Panc1 (cell line): ENCODE results near the gene GLIPR2. TPM values are rescaled to one million over a fixed set of nuclear protein-coding genes. Genes with fewer than 3 reads are reported as not detected.

ENCODE experiments used
- ATAC-seq: fragments of 200-7000 bp; cut with Tn5 transposase; 2 replicates; pipeline ENCODE4 v1.9.1; 2020; ENCODE audit warnings: mild to moderate bottlenecking, moderate library complexity
- BruUV-seq: library from RNA; stranded (reverse); fragments of 400-500 nt; replicated peaks from 2 replicates; lab custom pipeline; 2021; lab: Mats Ljungman, UMichigan
- CTCF ChIA-PET: fragments of 300-600 bp; sonication (Branson Sonifier 250); formaldehyde crosslinking; loops from one replicate; lab custom pipeline; 2022; ENCODE audit warnings: antibody characterized with exemption; lab: Charles Lee
- POLR2A ChIA-PET: fragments of 300-600 bp; sonication (Branson Sonifier 250); formaldehyde crosslinking; loops from one replicate; lab custom pipeline; 2022; ENCODE audit warnings: antibody characterized with exemption; lab: Charles Lee
- DNase-seq: peaks from one replicate; pipeline ENCODE4 v3.0.0-alpha.2; 2010; ENCODE audit warnings: low read depth, low spot score
- H3K27ac ChIP-seq: 2 replicates; pipeline ENCODE4 v1.5.1; 2011; ENCODE audit warnings: mild to moderate bottlenecking, low read length, inconsistent platforms
- H3K27me3 ChIP-seq: fragments of 200-500 bp; sonication (Bioruptor generic); 2 replicates; pipeline ENCODE4 v1.6.0; 2014; ENCODE audit warnings: low read length, inconsistent platforms; ENCODE audit not compliant: control insufficient read depth, insufficient read depth
- H3K36me3 ChIP-seq: fragments of 200-500 bp; sonication (Bioruptor generic); 2 replicates; pipeline ENCODE4 v1.5.1; 2014; ENCODE audit warnings: inconsistent platforms, mild to moderate bottlenecking, low read length, moderate library complexity; ENCODE audit not compliant: control insufficient read depth, insufficient read depth
- H3K4me1 ChIP-seq: 2 replicates; pipeline ENCODE4 v1.5.1; 2011; ENCODE audit warnings: inconsistent platforms, mild to moderate bottlenecking, low read length, moderate library complexity; ENCODE audit not compliant: control insufficient read depth, insufficient read depth
- H3K4me3 ChIP-seq, 2 experiments: 2 replicates each; pipeline ENCODE4 v1.5.1; 2011 to 2012; ENCODE audit warnings: low read depth in 2 of 2, low read length in 2 of 2, mild to moderate bottlenecking in 2 of 2, inconsistent platforms in 1 of 2, moderate library complexity in 1 of 2
- H3K9me3 ChIP-seq: fragments of 200-500 bp; sonication (Bioruptor generic); 2 replicates; pipeline ENCODE4 v1.5.1; 2014; ENCODE audit warnings: low read depth, mild to moderate bottlenecking, inconsistent platforms, low read length, moderate library complexity; ENCODE audit not compliant: control insufficient read depth, insufficient read depth
- CTCF ChIP-seq: fragments of 450-650 bp; IDR thresholded peaks from 2 replicates; pipeline ENCODE4 v1.5.1; 2017; ENCODE audit warnings: mild to moderate bottlenecking
- POLR2AphosphoS5 ChIP-seq: IDR thresholded peaks from 2 replicates; pipeline ENCODE4 v1.6.1; 2012; ENCODE audit warnings: mild to moderate bottlenecking, low read depth, low read length, moderate library complexity
- REST ChIP-seq, 2 experiments: IDR thresholded peaks; 2 replicates each; pipeline ENCODE4 v1.6.1; 2011 to 2012; ENCODE audit warnings: low read depth in 2 of 2, control low read depth in 1 of 2, low read length in 1 of 2, mild to moderate bottlenecking in 1 of 2, moderate library complexity in 1 of 2; ENCODE audit not compliant: insufficient read depth in 1 of 2
- SIN3A ChIP-seq: IDR thresholded peaks from 2 replicates; pipeline ENCODE4 v1.6.1; 2012; ENCODE audit warnings: low read depth, mild to moderate bottlenecking, low read length, moderate library complexity, borderline replicate concordance; ENCODE audit not compliant: insufficient read depth
- TCF7L2 ChIP-seq: IDR thresholded peaks from 2 replicates; pipeline ENCODE4 v1.6.1; 2011; ENCODE audit warnings: mild to moderate bottlenecking, low read depth, low read length, inconsistent platforms
- in situ Hi-C: cut with HindIII; loops from 2 replicates; pipeline ENCODE4 v1.10.0; 2016; ENCODE audit warnings: low sequenced_read_pairs, low pct_unique_long_range_greater_than_20kb
- intact Hi-C: fragments of 100-400 bp; cut with micrococcal nuclease; formaldehyde crosslinking; loops from one replicate; pipeline ENCODE4 v1.10.0; 2022; ENCODE audit not compliant: unreplicated experiment
- total RNA-seq: library from RNA; stranded (reverse); gene quantifications from one replicate; pipeline ENCODE4 v1.2.1, GENCODE V29; 2021; ENCODE audit not compliant: unreplicated experiment

The GLIPR2 gene
- total RNA-seq, 1 experiment from 2014 or later = 4.9 TPM

DNA sequence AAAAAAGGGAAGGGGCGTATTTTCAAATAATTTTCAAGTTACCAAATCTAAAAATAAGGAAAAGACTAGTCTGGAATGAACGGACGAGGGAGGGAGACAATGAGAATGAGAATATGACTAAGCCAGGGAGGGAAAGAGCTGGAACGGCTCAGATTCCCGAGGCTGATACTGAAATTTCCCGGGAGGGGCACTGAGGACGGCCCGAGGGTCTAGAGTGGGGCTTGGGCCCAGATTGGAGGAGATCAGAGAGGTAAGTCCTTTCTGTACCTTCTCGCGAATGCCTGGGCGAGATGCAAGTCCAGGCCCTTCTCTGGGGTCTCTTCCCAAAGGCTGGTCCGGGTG is 29.3 kb downstream of the GLIPR2 start:
- intact Hi-C loops (loop anchor here (1.0 kb wide), 1 partner anchor 62 kb away; no protein-coding TSS in a partner anchor), in situ Hi-C loops (no loop called here)
- no peak for TF ChIP-seq POLR2AphosphoS5
- ChIA-PET CTCF (interaction anchor here (1.2 to 4.8 kb wide), 8 partner anchors 17 to 163 kb away, joined by 4 to 37 read pairs (median 10); partner anchors contain the start of gene CLTA), POLR2A (interaction anchor here (0.6 kb wide), 1 partner anchor 231 kb away, joined by 3 read pairs; no protein-coding TSS in a partner anchor)
- Histone ChIP-seq H3K27me3 (no peaks in the 10 kb centered on the region), H3K4me1 (peaks cover 11% of the 10 kb centered on the region; the same call in 1 of the 2 replicates), H3K36me3 (no peaks in the 10 kb centered on the region), H3K9me3 (no peaks in the 10 kb centered on the region), H3K4me3 (peak overlapping the region in 1 of 2 experiments; percentile 55; a peak in 3 of 4 replicates), H3K27ac (no peak overlapping the region)
- ATAC-seq (peak; percentile 19; the same call in 1 of the 2 replicates), DNase-seq (no peak)
- BruUV-seq = no TSS peak

GRCh38 chr9:36166168-36166927 is 29.8 kb downstream of the GLIPR2 start:
- no peak overlapping the region for H3K27ac ChIP-seq
- TF ChIP-seq CTCF (no peak), TCF7L2 (no peak; the same call in 1 of the 2 replicates), SIN3A (peak; percentile 60; the same call in 1 of the 2 replicates)
- no TSS peak for BruUV-seq
- POLR2A ChIA-PET = interaction anchor here (0.6 kb wide), 3 partner anchors 24 to 231 kb away, joined by 3 to 6 read pairs (median 3); no protein-coding TSS in a partner anchor
- H3K9me3 ChIP-seq = no peaks in the 10 kb centered on the region
- peak; percentile 97 for ATAC-seq
- in situ Hi-C loops (no loop called here), intact Hi-C loops (loop anchor here (1.0 kb wide), 1 partner anchor 63 kb away; no protein-coding TSS in a partner anchor)
- peaks cover 11% of the 10 kb centered on the region; the same call in 1 of the 2 replicates for H3K4me1 ChIP-seq
- H3K27me3 ChIP-seq = no peaks in the 10 kb centered on the region
- no peaks in the 10 kb centered on the region for H3K36me3 ChIP-seq
- DNase-seq = peak; percentile 56
- H3K4me3 ChIP-seq = peak overlapping the region; percentile 44 to 55
- CTCF ChIA-PET = interaction anchor here (0.6 to 4.8 kb wide), 13 partner anchors 18 to 603 kb away, joined by 3 to 37 read pairs (median 5); partner anchors contain the start of genes CLTA and GLIPR2

GRCh38 chr9:36169166-36169565 is 32.6 kb downstream of the GLIPR2 start, which contains the start of gene CCIN:
TSS of gene CCIN (plus strand) at chr9:36169388. CDS start at chr9:36169503, 115 bp downstream.
- DNase-seq = no peak
- ATAC-seq = no peak
- Histone ChIP-seq H3K4me1 (peaks cover 3% of the 10 kb centered on the region; the same call in 1 of the 2 replicates), H3K27ac (no peak within 1 kb of the TSS), H3K4me3 (no peak within 1 kb of the TSS), H3K9me3 (no peaks in the 10 kb centered on the region), H3K27me3 (no peaks in the 10 kb centered on the region), H3K36me3 (no peaks in the 10 kb centered on the region)
- ChIA-PET CTCF (interaction anchor here (0.8 kb wide), 1 partner anchor 66 kb away, joined by 3 read pairs; no protein-coding TSS in a partner anchor), POLR2A (interaction anchor here (0.5 kb wide), 1 partner anchor 480 kb away, joined by 7 read pairs; no protein-coding TSS in a partner anchor)
- in situ Hi-C loops = no loop called here
- TF ChIP-seq SIN3A (no peak), POLR2AphosphoS5 (no peak), REST (IDR thresholded peaks at IDR 0.05; ENCODE audit: insufficient read depth in 1 of 2, low read depth in 2 of 2, low read length in 1 of 2) (no peak), CTCF (no peak), TCF7L2 (no peak)
- no TSS peak for BruUV-seq
- intact Hi-C loops = no loop called here
